Right atrium auricular region (tissue), 2 donors: ENCODE data around the gene NEBL. TPM values are rescaled to one million over a fixed set of nuclear protein-coding genes. Genes with fewer than 3 reads are reported as not detected.

ENCODE experiments used
- DNase-seq: peaks from one replicate; pipeline ENCODE4 v3.0.0-alpha.2; 2019; ENCODE audit warnings: low spot score
- H3K27ac ChIP-seq, 2 donors: fragments of 200-600 bp; sonication (generic); 1 replicate in 1 of 2; 2 replicates in 1 of 2; pipeline ENCODE4 v1.5.1; 2016 to 2019
- H3K27me3 ChIP-seq, 2 donors: fragments of 200-600 bp; sonication (generic); one replicate each; pipeline versions ENCODE4 v1.5.1 to v1.6.0; 2017 to 2019
- H3K36me3 ChIP-seq: fragments of 200-600 bp; sonication (generic); one replicate; pipeline ENCODE4 v1.5.1; 2016
- H3K4me1 ChIP-seq, 2 donors: fragments of 200-600 bp; sonication (generic); one replicate each; pipeline versions ENCODE4 v1.5.1 to v1.6.0; 2017 to 2019
- H3K4me3 ChIP-seq, 2 donors: fragments of 200-600 bp; sonication (generic); 1 replicate in 1 of 2; 2 replicates in 1 of 2; pipeline ENCODE4 v1.5.1; 2017 to 2019; ENCODE audit warnings: mild to moderate bottlenecking in 1 of 2, moderate library complexity in 1 of 2
- H3K9me3 ChIP-seq, 2 donors: fragments of 200-600 bp; sonication (generic); one replicate each; pipeline ENCODE4 v1.5.1; 2019
- total RNA-seq, 2 donors: library from RNA; depleted of rRNA; stranded (reverse); fragments of >200 nt; gene quantifications; one replicate each; pipeline ENCODE4 v1.1.0, GENCODE V29; 2016
- TF ChIP-seq, protein P1 (sequence below), 2 donors: fragments of 200-600 bp; sonication (generic); IDR thresholded peaks; one replicate each; pipeline ENCODE4 v1.5.1; 2019; ENCODE audit warnings: antibody characterized with exemption in 2 of 2

Gene NEBL
- total RNA-seq, 2 donors from 2014 or later: 304 to 550 TPM

DNA sequence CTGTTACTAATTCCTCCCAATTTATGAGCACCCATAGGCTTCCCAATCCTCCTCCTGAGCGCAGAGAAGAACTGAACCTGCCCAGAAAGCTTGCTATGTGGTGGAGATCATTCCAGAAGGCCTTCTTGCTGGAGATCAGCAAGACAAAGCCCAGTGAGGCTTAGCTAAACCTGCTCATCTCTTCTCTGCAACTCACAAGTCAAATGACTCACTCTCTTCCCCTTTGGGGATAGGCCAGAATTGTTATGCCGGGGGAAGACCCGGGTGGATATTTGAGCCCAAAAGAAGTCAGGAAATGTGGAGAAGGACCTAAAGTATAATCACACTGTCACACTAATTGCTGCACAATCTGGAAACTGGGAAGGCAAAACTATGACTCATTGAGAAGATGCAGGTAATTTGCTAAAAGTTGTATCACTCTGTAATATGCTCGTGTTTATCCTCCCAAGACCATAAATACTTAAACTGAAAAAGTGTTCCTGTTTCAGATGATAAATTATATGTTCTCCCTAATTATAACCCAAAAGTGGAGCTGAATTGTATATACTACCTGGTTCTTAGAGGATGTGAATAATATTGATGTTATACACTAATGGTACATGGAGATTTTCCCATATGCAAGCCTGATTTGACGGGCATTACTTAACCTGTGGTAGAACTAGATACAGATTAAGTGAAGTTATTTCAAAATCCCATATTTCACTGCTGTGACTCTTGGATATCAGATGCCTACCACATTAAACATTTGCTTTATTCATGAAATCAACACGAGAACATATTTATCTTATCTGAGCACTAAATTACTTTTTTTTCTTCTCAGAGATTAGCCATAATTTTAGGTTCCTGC, 6.4 kb downstream of the NEBL start:
- TF ChIP-seq, protein P1, sequence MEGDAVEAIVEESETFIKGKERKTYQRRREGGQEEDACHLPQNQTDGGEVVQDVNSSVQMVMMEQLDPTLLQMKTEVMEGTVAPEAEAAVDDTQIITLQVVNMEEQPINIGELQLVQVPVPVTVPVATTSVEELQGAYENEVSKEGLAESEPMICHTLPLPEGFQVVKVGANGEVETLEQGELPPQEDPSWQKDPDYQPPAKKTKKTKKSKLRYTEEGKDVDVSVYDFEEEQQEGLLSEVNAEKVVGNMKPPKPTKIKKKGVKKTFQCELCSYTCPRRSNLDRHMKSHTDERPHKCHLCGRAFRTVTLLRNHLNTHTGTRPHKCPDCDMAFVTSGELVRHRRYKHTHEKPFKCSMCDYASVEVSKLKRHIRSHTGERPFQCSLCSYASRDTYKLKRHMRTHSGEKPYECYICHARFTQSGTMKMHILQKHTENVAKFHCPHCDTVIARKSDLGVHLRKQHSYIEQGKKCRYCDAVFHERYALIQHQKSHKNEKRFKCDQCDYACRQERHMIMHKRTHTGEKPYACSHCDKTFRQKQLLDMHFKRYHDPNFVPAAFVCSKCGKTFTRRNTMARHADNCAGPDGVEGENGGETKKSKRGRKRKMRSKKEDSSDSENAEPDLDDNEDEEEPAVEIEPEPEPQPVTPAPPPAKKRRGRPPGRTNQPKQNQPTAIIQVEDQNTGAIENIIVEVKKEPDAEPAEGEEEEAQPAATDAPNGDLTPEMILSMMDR (IDR thresholded peaks at IDR 0.05): no peak
- Histone ChIP-seq H3K4me1 (no peaks in the 10 kb centered on the region), H3K27ac (peak overlapping the region; percentile 83 to 93), H3K9me3 (no peaks in the 10 kb centered on the region), H3K27me3 (no peaks in the 10 kb centered on the region), H3K36me3 (peaks cover 43% of the 10 kb centered on the region), H3K4me3 (peak overlapping the region; percentile 33 to 51)
- no peak for DNase-seq

GRCh38 chr10:20890009-20890408, 7.1 kb downstream of the NEBL start:
- H3K36me3 ChIP-seq: peaks cover 43% of the 10 kb centered on the region
- peak overlapping the region; percentile 83 to 93 for H3K27ac ChIP-seq
- H3K4me3 ChIP-seq: peak overlapping the region; percentile 33 to 51
- TF ChIP-seq, protein P1 (IDR thresholded peaks at IDR 0.05): no peak
- H3K4me1 ChIP-seq: no peaks in the 10 kb centered on the region
- no peaks in the 10 kb centered on the region for H3K27me3 ChIP-seq
- H3K9me3 ChIP-seq: no peaks in the 10 kb centered on the region
- no peak for DNase-seq

DNA sequence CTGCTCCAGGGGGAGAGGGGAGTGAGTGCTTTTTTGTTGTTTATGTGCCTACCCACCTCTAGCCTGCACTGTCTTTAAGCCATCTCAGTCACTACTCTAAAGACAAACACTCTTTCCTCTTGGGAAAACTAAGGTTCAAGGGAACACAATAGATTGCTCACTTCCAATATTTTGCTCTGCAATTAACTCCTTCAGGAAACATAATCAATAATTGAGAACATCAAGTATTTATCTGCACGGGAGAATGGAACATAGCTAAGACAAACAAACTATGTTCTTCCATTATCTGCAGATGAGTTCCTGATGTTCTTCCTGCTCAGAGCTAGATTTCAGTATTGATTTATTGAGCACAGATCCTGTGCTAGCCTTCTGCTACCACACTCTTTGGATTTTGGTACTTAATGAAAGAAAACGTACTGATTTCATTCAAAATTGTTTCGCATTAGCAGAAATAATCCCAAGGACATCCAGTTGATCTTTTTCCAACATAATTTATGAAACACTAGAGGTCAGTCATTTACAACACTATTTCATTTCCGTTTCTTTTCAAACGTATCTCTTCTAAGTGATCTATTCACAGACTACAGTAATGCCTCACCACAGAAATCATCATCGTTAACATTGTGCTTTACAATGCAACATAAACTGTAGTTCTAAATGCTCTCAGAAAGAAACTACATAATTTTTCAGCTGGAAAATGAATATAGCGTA, 8.3 kb downstream of the NEBL start:
- Histone ChIP-seq H3K27ac (peak overlapping the region in 1 of 2 donors; percentile 93), H3K4me1 (no peaks in the 10 kb centered on the region), H3K4me3 (peak overlapping the region in 1 of 2 donors; percentile 7), H3K36me3 (peaks cover 35% of the 10 kb centered on the region), H3K9me3 (no peaks in the 10 kb centered on the region), H3K27me3 (no peaks in the 10 kb centered on the region)
- TF ChIP-seq, protein P1 (IDR thresholded peaks at IDR 0.05): no peak
- DNase-seq: no peak

GRCh38 chr10:20887706-20888555, 9.2 kb downstream of the NEBL start:
- TF ChIP-seq, protein P1 (IDR thresholded peaks at IDR 0.05): no peak
- no peaks in the 10 kb centered on the region for H3K9me3 ChIP-seq
- no peak for DNase-seq
- no peaks in the 10 kb centered on the region for H3K4me1 ChIP-seq
- peak overlapping the region in 1 of 2 donors; percentile 93 for H3K27ac ChIP-seq
- H3K4me3 ChIP-seq: no peak overlapping the region
- H3K27me3 ChIP-seq: no peaks in the 10 kb centered on the region
- peaks cover 30% of the 10 kb centered on the region for H3K36me3 ChIP-seq

DNA sequence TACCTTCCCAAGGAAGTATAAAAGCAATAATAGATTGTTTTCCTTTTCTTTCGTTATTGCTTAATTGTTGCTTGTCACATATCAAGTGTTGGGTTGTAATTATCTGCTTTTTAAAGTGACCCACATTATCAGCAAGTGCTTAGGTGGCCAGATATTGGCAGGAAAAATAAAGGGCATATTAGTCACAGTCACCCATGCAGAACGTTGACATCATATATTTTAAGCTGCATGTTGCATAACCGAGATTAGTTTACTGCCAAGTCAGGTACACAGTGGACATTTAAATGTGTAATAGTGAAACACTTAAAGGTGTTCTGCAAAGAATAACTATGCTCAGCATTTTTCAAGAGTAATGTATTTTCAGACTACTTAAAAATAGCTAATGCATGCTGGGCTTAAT, 11.4 kb downstream of the NEBL start:
- Histone ChIP-seq H3K27me3 (no peaks in the 10 kb centered on the region), H3K4me1 (no peaks in the 10 kb centered on the region), H3K4me3 (peak overlapping the region in 1 of 2 donors; percentile 10), H3K9me3 (no peaks in the 10 kb centered on the region), H3K27ac (peak overlapping the region; percentile 42 to 93), H3K36me3 (peaks cover 41% of the 10 kb centered on the region)
- DNase-seq: no peak
- TF ChIP-seq, protein P1 (IDR thresholded peaks at IDR 0.05): no peak
